GM19372 (cell line): ENCODE measurements around the gene SNED1.

Source experiments
- ATAC-seq: cut with Tn5 transposase; IDR thresholded peaks from one replicate; pipeline ENCODE4 v1.9.1; 2021; ENCODE audit warnings: mild to moderate bottlenecking, low read depth, moderate library complexity; ENCODE audit not compliant: unreplicated experiment

Gene SNED1

GRCh38 chr2:240959941-240960308 lies 38.5 kb upstream of the SNED1 start:
- ATAC-seq: no peak

GRCh38 chr2:240960309-240960970 lies 38.0 kb upstream of the SNED1 start:
- no peak for ATAC-seq

DNA sequence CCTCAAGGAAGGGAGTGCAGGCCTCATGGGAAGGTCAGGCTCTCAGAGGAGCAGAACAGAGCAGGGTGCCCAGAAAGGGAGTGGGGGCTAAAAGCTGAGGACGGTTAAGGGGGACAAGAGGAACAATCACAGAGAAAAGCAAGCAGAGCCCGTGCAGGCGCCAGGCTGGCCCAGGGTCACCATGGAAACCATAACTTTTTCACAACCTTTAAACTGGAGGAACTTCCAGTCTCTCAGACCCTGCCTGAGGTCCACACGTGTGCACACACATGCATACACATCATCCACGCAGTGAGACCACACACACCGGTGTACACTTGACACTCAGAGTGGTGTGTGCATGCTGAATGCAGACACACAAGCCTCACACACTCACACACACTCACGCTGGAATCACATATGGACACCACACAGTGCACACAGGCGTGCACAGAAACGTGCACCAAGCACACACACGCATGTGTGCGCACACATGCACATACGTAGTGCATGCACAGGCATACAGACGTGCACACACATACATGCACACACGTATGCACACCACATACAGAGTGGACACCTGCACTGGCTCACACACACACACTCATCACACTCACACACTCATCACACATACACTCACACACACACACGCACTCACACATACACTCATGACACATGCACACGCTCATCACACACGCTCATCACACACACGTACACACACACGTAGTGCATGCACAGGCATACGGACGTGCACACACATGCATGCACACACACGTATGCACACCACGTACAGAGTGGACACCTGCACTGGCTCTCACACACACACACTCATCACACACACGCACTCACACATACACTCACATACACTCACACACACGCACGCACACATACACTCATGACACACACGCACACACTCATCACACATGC lies 37.2 kb upstream of the SNED1 start:
- no peak for ATAC-seq

DNA sequence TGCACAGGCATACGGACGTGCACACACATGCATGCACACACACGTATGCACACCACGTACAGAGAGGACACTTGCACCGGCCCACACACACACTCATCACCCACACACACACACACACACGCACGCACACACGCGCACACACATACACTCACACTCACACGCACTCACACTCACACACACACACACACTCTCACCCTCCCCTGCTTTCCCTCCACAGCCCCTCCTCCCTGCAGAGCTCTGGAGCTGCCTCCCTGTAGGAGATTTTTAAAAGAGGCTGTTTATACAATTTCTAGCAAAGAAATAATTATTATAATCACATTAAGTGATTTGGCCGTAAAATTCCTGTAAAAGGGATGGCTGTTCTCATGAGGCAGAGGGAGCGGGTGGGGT lies 36.5 kb upstream of the SNED1 start:
- no peak for ATAC-seq

- ATAC-seq: no peak
Measured at GRCh38 chr2:240962300-240963064, 35.9 kb upstream of the SNED1 start.

- no peak for ATAC-seq
Measured at GRCh38 chr2:240963065-240963867, 35.2 kb upstream of the SNED1 start.

GRCh38 chr2:240963868-240964703 lies 34.3 kb upstream of the SNED1 start:
- no peak for ATAC-seq

GRCh38 chr2:240964704-240965295 lies 33.6 kb upstream of the SNED1 start:
- ATAC-seq: no peak

- no peak for ATAC-seq
Measured at GRCh38 chr2:240965296-240965904, 33.0 kb upstream of the SNED1 start.

- ATAC-seq: no peak
Measured at GRCh38 chr2:240965905-240966456, 32.4 kb upstream of the SNED1 start.

DNA sequence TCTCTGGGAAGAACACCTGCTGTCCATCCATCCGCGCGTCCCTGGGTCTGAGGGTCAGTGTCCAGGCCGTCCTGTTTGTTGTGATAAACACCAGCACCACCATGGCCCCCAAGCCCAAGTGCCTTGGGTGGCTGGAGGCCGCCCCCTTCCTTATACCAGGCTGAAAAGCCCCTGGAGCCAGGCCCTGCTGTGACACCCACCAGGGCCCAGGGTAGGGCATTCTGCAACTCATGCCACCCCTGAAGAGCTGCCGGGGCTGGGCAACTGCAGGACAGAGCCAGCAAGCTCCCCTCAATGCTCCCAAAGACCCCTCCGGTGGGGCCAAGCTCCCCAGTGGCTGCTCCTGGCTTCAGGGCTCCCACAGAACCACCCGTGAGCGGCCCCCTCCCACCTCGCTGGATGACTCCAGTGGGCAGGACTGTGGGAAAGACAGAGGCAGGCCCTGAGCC lies 31.9 kb upstream of the SNED1 start:
- no peak for ATAC-seq

- no peak for ATAC-seq
Measured at GRCh38 chr2:240966906-240967680, 31.3 kb upstream of the SNED1 start.

DNA sequence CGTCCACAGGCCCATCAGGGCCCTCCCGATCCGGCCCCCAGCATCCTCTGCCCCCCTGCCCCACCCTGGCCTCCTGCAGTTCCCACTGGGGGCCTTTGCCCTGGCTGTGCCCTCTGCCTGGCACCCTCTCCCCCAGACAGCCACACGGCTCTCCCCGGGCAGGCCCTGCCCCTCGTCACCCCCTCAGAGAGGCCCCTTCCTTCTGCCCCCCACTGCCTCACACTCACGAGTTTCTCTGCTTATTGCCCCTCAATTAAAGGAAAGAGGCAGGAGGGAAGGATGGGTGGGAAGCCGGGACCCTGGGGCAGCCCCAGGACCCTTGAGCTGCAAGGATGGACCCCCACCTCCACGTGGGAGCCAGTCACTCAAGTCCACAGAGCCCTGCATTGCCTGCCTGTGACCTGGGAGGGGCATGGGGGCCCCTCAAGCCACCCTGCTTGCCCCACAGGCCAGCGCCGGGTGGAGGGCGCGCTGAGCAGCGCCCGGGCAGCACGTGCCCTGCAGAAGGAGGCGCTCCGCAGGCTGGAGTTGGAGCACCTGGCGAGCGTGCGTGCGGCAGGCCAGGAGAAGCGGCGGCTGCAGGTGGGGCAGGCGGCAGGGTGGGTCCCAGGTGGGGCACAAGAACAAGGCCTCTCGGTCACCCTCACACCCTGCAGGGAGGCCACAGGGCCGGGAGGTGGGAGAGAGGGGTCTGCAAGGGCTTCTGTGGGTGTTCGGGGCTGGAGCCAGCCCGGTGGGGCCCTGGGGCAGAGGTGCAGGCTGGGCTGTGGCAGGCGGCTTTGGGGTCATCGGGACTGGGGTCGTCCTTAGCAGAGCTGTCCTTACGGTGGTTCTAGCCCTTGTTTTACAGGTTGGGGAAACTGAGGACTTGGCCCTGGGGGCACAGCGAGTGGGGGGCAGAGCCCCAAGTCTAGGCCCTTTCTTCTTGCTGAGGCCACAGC lies 30.5 kb upstream of the SNED1 start:
- ATAC-seq: no peak

- no peak for ATAC-seq
Measured at GRCh38 chr2:240968731-240969624, 29.4 kb upstream of the SNED1 start.

DNA sequence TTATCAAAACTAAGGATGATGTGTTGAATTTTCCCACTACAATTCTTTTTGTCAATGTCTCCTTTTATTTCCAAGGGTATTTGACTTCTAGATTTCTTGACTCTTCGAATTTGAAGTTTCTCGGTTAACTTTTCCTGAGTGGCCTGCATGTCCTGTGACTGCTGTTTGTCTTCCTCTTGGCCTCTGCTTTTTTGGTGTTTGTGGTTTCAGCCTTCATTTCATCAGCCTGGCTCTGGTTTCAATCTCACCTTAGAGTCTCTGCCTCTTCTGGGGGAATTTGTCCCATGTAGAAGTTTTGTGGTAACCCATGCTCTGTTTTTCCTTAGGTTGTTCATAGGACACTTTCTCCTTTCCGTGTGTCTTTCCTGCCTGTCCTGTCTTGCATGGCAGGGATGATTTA lies 28.3 kb upstream of the SNED1 start:
- no peak for ATAC-seq

DNA sequence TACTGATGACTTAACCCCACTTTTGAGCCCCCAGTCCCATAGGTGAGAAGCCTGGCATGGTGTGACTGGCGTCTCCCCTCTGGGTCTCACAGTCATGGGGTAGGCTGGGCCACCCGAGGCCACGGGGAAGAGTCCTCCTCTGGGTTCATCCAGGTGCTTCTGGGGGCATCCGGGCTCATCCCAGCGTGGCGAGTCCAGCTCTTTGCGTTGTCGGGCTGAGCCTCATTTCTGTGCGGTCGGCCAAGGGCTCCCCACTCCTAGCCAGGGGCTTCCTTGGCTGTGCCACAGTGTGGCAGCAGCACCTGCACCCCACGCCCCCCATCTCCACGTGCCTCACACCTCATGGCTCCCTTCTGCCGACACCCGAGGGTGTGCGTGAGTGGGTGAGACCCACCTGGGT lies 27.6 kb upstream of the SNED1 start:
- no peak for ATAC-seq
